Endothelial cell of umbilical vein (primary cell): Measurements from ENCODE around the gene RALGAPA1. TPM values are rescaled to one million over a fixed set of nuclear protein-coding genes. Genes with fewer than 3 reads are reported as not detected.

Source experiments
- BruUV-seq: library from RNA; stranded (reverse); fragments of 400-500 nt; replicated peaks from 2 replicates; lab custom pipeline; 2021; lab: Mats Ljungman, UMichigan
- CTCF ChIA-PET: fragments of 300-600, 350-600 bp; sonication (Branson Sonifier 250); formaldehyde crosslinking; loops from one replicate; lab custom pipeline; 2021; ENCODE audit warnings: antibody characterized with exemption, inconsistent platforms; lab: Charles Lee
- POLR2A ChIA-PET: fragments of 300-600, 350-600 bp; sonication (Branson Sonifier 250); formaldehyde crosslinking; loops from one replicate; lab custom pipeline; 2021; ENCODE audit warnings: antibody characterized with exemption, inconsistent platforms; lab: Charles Lee
- DNase-seq: peaks from one replicate; pipeline ENCODE4 v3.0.0-alpha.2; 2011; ENCODE audit warnings: low read depth, low spot score
- FAIRE-seq: peaks from 2 replicates; lab custom pipeline; 2011; peaks lifted over from hg19 to GRCh38; lab: Jason Lieb, UNC
- H2AFZ ChIP-seq: 2 replicates; pipeline ENCODE4 v1.6.0; 2012; ENCODE audit warnings: low read depth, low read length, control low read depth, inconsistent platforms
- H3K27ac ChIP-seq: 2 replicates; pipeline ENCODE4 v1.5.1; 2011; ENCODE audit warnings: low read depth, mild to moderate bottlenecking, control low read depth, low read length, moderate library complexity; ENCODE audit not compliant: insufficient read depth
- H3K27me3 ChIP-seq, 2 experiments: 2 replicates each; pipeline versions ENCODE4 v1.6.0 to v1.6.1; 2011; ENCODE audit warnings: low read length in 2 of 2, mixed read lengths in 1 of 2; ENCODE audit not compliant: control insufficient read depth in 2 of 2, insufficient read depth in 2 of 2
- H3K36me3 ChIP-seq, 2 experiments: 2 replicates in 1 of 2; 3 replicates in 1 of 2; pipeline ENCODE4 v1.5.1; 2011; ENCODE audit warnings: low read length in 2 of 2, mild to moderate bottlenecking in 1 of 2, moderate library complexity in 1 of 2; ENCODE audit not compliant: control insufficient read depth in 2 of 2, insufficient read depth in 2 of 2; ENCODE audit errors: extremely low read depth in 1 of 2
- H3K4me1 ChIP-seq: 3 replicates; pipeline ENCODE4 v1.5.1; 2011; ENCODE audit warnings: mild to moderate bottlenecking, low read length; ENCODE audit not compliant: control insufficient read depth, insufficient read depth; ENCODE audit errors: extremely low read depth
- H3K4me2 ChIP-seq: 2 replicates; pipeline ENCODE4 v1.6.1; 2011; ENCODE audit warnings: low read length, control low read depth, mixed read lengths; ENCODE audit not compliant: insufficient read depth
- H3K4me3 ChIP-seq, 3 experiments: fragments of 200-600 bp in 1 of 3; sonication (generic), shearing (Covaris generic) in 1 of 3; replicated peaks in 1 of 3; 2 replicates each; pipeline ENCODE4 v1.5.1; 2011 to 2016; ENCODE audit warnings: control low read depth in 3 of 3, low read length in 3 of 3, mild to moderate bottlenecking in 2 of 3, inconsistent platforms in 1 of 3, low read depth in 1 of 3, moderate library complexity in 1 of 3; ENCODE audit not compliant: insufficient read depth in 1 of 3
- H3K79me2 ChIP-seq: 2 replicates; pipeline ENCODE4 v1.6.0; 2012; ENCODE audit warnings: low read length, inconsistent platforms; ENCODE audit not compliant: control insufficient read depth, insufficient read depth
- H3K9ac ChIP-seq: replicated peaks from 2 replicates; pipeline ENCODE3; 2011; ENCODE audit warnings: low read length, control low read depth; ENCODE audit not compliant: insufficient read depth; ENCODE audit errors: extremely low read depth
- H3K9me1 ChIP-seq: replicated peaks from 3 replicates; pipeline ENCODE4 v1.6.0; 2011; ENCODE audit warnings: mild to moderate bottlenecking, low read length; ENCODE audit not compliant: control insufficient read depth, insufficient read depth; ENCODE audit errors: extremely low read depth
- H3K9me3 ChIP-seq: replicated peaks from 2 replicates; pipeline ENCODE4 v1.5.1; 2012; ENCODE audit warnings: low read length, inconsistent platforms; ENCODE audit not compliant: control insufficient read depth, insufficient read depth
- H4K20me1 ChIP-seq: replicated peaks from 2 replicates; pipeline ENCODE3; 2011; ENCODE audit warnings: mild to moderate bottlenecking, low read length; ENCODE audit not compliant: control insufficient read depth, insufficient read depth; ENCODE audit errors: extremely low read depth
- CTCF ChIP-seq, 2 donors: IDR thresholded peaks; 1 replicate in 1 of 2; 2 replicates in 1 of 2; pipeline ENCODE4 v1.5.1; 2011; ENCODE audit warnings: low read length in 2 of 2, mild to moderate bottlenecking in 2 of 2, moderate library complexity in 2 of 2, control low read depth in 1 of 2, inconsistent platforms in 1 of 2, low read depth in 1 of 2; ENCODE audit not compliant: insufficient read depth in 1 of 2; ENCODE audit errors: extremely low read depth in 1 of 2
- EZH2 ChIP-seq: IDR thresholded peaks from 2 replicates; pipeline ENCODE4 v1.6.1; 2012; ENCODE audit warnings: borderline replicate concordance, low read depth, mild to moderate bottlenecking, moderate library complexity, low read length, inconsistent platforms; ENCODE audit not compliant: severe bottlenecking
- FOS ChIP-seq: IDR thresholded peaks from 2 replicates; pipeline ENCODE4 v1.6.1; 2011; ENCODE audit warnings: mild to moderate bottlenecking, low read length, moderate library complexity, borderline replicate concordance; ENCODE audit not compliant: insufficient read depth
- GATA2 ChIP-seq: IDR thresholded peaks from 2 replicates; pipeline ENCODE4 v1.7.0; 2011; ENCODE audit warnings: low read depth, mild to moderate bottlenecking, moderate library complexity, mixed read lengths, low read length; ENCODE audit not compliant: insufficient read length, insufficient read depth
- JUN ChIP-seq: IDR thresholded peaks from 2 replicates; pipeline ENCODE4 v1.6.1; 2011; ENCODE audit warnings: borderline replicate concordance, low read depth; ENCODE audit not compliant: insufficient read length, insufficient read depth
- MAX ChIP-seq: IDR thresholded peaks from 2 replicates; pipeline ENCODE4 v1.6.1; 2011; ENCODE audit not compliant: insufficient read depth, insufficient read length
- MYC ChIP-seq: IDR thresholded peaks from one replicate; pipeline ENCODE4 v1.6.1; 2011; ENCODE audit warnings: mild to moderate bottlenecking, low read depth, low read length
- POLR2A ChIP-seq: IDR thresholded peaks from 2 replicates; pipeline ENCODE4 v1.6.1; 2012; ENCODE audit warnings: low read depth, mild to moderate bottlenecking, control low read depth, low read length
- POLR2AphosphoS5 ChIP-seq: IDR thresholded peaks from 2 replicates; pipeline ENCODE4 v1.6.1; 2012; ENCODE audit warnings: low read depth, mild to moderate bottlenecking, control low read depth, low read length, moderate library complexity; ENCODE audit not compliant: insufficient read depth
- dilution Hi-C: fragments of 300-500 bp; cut with MboI; formaldehyde crosslinking; loops from one replicate; pipeline ENCODE4 v1.15.0; 2019; ENCODE audit warnings: low sequenced_read_pairs; ENCODE audit not compliant: extremely low pct_ligation_motif_present
- intact Hi-C: fragments of 100-400 bp; cut with micrococcal nuclease; formaldehyde crosslinking; loops from one replicate; pipeline ENCODE4 v1.10.0; 2022
- polyA plus RNA-seq, 4 experiments: library from polyadenylated mRNA; depleted of rRNA in 3 of 4; stranded (reverse) in 3 of 4; unstranded in 1 of 4; fragments of >200 nt; gene quantifications; 2 replicates each; pipeline versions ENCODE4 v1.2.1 to v1.2.3, GENCODE V29; 2011 to 2012; ENCODE audit warnings: missing spikeins in 1 of 4
- total RNA-seq: library from RNA; stranded (reverse); gene quantifications from 2 replicates; pipeline ENCODE4 v1.2.3, GENCODE V29; 2021

The RALGAPA1 gene
- total and polyA plus RNA-seq, 2 donors (not counting 3 experiments of a cell fraction or from before 2014, with no cell fraction given) = 6.1 to 30.9 TPM

GRCh38 chr14:35643513-35643912, 165.6 kb downstream of the RALGAPA1 start:
- Histone ChIP-seq H4K20me1 (no peaks in the 10 kb centered on the region), H3K9ac (no peak overlapping the region), H3K4me3 (no peak overlapping the region), H3K79me2 (no peaks in the 10 kb centered on the region), H3K27me3 (no peaks in the 10 kb centered on the region), H3K4me1 (no peaks in the 10 kb centered on the region), H3K9me3 (no peaks in the 10 kb centered on the region), H3K9me1 (no peaks in the 10 kb centered on the region), H3K36me3 (no peaks in the 10 kb centered on the region), H3K4me2 (no peak overlapping the region), H2AFZ (no peak overlapping the region), H3K27ac (no peak overlapping the region)
- DNase-seq (no peak), FAIRE-seq (no peak)
- ChIA-PET POLR2A (no interaction called here), CTCF (no interaction called here)
- dilution Hi-C loops (no loop called here), intact Hi-C loops (no loop called here)
- no TSS peak for BruUV-seq
- TF ChIP-seq FOS = no peak
- TF ChIP-seq POLR2A = no peak
- TF ChIP-seq POLR2AphosphoS5 = no peak
- no peak for TF ChIP-seq CTCF (IDR thresholded peaks at IDR 0.05; ENCODE audit: extremely low read depth in 1 of 2, insufficient read depth in 1 of 2, low read depth in 1 of 2, low read length in 2 of 2)
- no peak for TF ChIP-seq EZH2
- TF ChIP-seq GATA2 = no peak
- TF ChIP-seq MAX = no peak
- TF ChIP-seq MYC = no peak
- no peak for TF ChIP-seq JUN
